NCI-H1417 treated with DMSO at 0.1 percent for 48 hours (cell line): ENCODE data around the gene PAK5.

Experiments used
- DNase-seq: peaks from one replicate; lab custom pipeline; 2025; lab: John Stamatoyannopoulos, UW

PAK5 gene

DNA sequence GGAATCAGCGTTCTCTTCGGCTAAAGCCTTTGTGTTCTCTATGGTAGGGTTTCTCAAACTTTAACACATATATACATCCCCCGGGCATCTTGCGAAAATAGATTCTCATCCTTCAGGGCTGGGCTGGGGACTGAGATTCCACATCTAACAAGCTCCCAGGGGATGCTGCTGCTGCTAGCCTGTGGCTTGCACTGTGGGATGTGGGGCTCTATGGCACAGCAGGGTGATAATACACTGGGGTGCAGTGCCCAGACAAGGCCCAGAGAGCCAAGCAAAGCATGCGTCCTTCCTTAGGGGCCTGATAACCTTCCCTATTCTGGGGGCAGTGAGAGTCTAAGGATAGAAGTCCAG, 222.4 kb downstream of the PAK5 start:
- no peak for DNase-seq

GRCh38 chr20:9615766-9616454, 223.0 kb downstream of the PAK5 start:
- no peak for DNase-seq

DNA sequence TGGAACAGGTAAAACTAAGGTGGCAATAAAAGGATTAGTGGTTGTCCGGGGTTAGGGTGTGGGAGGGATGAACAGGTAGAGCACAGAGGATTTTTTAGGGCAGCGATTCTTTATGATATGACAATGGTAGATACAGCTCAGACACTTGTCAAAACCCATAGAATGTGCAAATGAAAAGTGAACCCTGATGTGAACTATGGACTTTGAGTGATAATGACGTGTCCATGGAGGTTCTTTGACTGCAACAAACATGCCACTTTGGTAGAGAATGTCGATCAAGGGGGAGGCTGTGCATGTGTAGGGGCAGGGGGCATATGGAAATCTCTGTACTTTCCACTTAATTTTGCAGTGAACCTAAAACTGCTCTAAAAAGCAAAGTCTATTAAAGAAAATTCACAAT, 223.8 kb downstream of the PAK5 start:
- DNase-seq, result no peak

- no peak for DNase-seq
These were observed 225.0 kb downstream of the PAK5 start for GRCh38 chr20:9613871-9614270.

DNA sequence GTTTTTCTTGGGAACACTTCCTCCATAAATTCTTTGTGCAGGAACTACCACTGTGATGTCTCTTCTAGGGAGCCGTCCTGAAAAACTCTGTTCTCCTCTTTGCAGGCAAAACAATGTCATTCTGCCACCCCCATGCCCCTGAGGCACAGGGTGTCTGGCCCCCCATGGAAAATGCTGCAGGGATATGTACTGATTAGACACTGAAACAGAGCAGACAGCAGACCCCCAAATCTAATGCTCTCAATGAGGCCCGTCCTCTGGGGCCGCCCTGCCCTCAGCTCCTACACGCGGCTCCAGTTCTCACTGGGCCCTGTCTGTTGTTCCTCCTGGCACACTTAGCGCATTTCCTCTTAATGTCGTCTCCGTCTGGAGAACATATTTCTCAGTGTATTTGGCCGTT, 227.0 kb downstream of the PAK5 start:
- no peak for DNase-seq

DNA sequence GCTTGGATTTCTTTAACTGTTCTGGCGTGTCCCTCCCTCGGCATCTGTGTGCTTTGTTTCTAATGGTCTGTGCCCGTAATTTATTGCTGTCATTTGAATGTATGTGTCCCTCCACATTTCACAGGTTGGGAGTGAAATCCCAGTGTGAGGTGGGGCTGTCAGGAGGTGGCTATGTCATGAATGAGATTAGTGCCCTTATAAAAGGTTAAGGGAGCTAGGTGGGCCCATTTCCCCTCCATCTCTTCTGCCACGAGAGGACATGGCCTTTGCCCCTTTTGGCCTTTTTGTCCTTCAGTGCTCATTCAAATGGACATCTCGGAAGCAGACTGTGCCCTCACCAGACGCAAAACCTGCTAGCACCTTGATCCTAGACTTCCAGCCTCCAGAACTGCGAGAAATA, 228.2 kb downstream of the PAK5 start:
- no peak for DNase-seq

- DNase-seq, result peak; percentile 63
These were observed 228.9 kb downstream of the PAK5 start for GRCh38 chr20:9609887-9610502.

DNA sequence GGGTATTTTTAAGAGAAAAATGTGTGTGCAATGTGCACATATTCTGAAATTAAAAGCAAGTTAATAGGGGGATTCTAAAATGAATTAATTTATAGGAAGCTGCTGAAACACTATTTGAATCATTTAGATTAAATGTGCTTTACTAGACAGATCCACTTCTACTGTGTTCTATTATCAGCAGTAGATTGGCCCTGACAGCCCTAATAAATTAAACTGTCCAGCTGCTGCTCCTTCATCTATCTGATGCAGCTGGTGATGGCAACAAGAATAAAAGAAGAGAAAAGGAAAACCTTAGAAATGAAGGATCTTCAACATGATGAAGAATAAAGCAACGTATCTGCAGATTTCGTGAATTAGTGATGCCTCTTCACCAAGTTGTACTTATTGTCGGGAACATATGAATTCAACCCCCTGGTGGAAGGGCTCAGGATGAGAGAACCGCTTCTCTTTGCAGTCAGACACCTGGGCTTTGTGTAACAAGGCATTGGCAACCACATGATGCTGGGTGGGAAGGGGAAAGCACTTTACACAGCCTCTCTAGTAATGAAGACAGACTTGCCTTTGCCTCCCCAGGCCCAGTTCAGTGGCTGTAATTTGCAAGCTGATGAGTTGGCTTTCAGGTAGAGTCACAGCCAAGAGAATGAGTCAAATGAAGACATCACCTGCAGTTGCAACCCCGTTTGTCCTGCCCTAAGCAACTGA, 230.1 kb downstream of the PAK5 start:
- DNase-seq, result no peak

DNA sequence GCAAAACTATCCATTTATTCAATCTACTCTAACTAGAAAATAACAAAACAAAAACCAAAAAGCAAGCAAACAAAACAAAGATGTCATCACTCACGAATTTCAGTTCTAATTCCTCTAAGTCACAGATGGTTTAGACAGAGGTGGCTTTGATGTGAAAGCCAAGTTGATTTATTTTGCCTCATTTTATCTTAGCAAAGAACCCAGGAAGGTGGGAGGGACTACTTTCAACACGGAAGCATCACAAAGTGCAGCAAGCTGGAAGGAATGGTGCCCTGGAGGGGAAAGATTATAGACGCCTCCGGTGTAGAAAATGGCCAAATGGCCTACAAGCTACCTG, 236.1 kb downstream of the PAK5 start:
- no peak for DNase-seq

GRCh38 chr20:9600562-9600961, 238.3 kb downstream of the PAK5 start:
- DNase-seq, result no peak

- DNase-seq, result no peak
These were observed 241.3 kb downstream of the PAK5 start for GRCh38 chr20:9597547-9597946.

GRCh38 chr20:9595763-9596162, 243.1 kb downstream of the PAK5 start:
- no peak for DNase-seq

DNA sequence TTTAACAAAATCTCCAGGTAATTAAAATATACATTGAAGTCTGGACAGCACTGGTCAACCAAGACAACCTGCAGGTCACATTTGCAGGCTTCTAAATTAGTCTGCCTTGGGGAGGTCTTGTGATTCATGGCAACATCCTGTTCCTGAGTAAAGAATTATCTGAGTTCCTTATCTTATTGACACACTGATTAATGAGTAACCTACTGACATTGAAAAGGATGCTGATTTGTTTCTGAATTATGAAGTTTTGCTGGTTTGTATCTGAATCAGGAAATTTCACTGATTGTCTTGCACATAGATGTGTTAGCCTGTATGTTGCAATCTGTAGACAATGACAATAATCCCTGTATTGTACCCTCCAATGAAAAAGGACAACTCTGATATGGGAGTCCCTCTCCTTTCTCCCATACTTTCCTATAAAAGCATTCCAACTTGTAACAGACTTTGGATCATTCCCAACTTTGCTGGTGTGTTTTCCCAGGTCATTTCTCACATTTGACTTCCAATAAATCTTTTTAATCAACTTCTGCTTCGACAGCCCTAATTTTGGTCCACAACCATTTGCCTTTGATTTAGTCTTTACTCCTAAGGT, 244.5 kb downstream of the PAK5 start:
- no peak for DNase-seq

DNA sequence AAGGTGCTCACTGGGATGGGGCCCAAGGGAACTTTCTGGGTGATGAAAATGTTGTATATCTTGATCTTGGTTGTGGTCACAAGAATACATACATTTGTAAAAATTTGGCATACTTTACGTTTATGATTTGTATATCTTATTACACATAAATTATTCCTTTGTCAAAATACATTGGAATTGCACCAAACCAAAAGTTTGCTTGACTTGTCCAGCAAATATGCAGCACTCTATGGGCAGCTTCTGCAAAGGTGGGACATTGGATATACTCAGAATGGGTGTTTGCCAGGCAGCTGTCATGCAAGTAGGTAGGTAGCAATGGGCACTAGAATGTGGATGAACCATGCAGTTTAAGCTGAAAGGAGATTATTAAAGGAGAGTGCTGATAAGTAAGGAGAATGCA, 246.5 kb downstream of the PAK5 start:
- no peak for DNase-seq

GRCh38 chr20:9591080-9591479, 247.8 kb downstream of the PAK5 start:
- DNase-seq, result no peak

- no peak for DNase-seq
These were observed 248.7 kb downstream of the PAK5 start for GRCh38 chr20:9590189-9590588.

DNA sequence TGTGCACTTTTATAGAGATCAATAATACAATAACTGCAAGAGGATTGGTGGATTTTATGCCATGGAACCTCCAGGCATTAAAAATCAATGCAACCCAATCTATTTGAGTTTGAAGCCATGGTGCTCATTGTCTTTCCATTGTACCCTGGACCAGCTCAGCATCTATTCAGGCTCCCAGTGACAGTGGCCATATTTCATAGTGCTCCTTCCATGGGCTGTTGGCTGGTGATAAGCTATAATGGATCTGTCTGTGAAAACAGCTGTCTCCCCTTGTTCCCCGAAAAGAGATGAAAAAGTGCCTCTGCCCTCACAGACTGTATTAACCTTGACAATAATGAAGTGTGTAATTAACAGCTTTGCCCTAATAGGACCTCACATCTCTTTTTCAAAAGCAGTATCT, 250.2 kb downstream of the PAK5 start:
- no peak for DNase-seq

DNA sequence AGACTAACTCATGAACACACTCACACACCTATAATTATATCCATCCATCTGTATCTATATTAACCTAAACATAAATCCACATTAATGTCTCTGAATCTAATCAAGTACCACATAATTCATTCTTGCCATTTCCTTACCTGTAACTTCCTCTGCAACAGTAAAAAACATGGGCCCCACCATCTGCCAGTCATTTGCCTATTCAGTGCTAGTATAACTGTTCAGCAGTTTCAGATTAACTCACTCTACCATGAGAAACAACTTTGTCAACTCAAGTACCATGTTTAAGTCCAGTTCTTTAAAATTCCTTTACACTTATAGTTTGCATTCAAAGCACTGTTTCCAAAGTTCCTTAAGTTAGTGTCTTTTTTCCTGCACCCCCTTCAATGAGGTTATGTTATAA, 255.7 kb downstream of the PAK5 start:
- peak; percentile 73 for DNase-seq

GRCh38 chr20:9582137-9582536, 256.7 kb downstream of the PAK5 start:
- DNase-seq, result no peak

- peak; percentile 56 for DNase-seq
These were observed 257.4 kb downstream of the PAK5 start for GRCh38 chr20:9581509-9581908.

GRCh38 chr20:9578594-9578993, 260.3 kb downstream of the PAK5 start:
- no peak for DNase-seq

- DNase-seq, result no peak
These were observed 261.5 kb downstream of the PAK5 start for GRCh38 chr20:9577397-9577796.

DNA sequence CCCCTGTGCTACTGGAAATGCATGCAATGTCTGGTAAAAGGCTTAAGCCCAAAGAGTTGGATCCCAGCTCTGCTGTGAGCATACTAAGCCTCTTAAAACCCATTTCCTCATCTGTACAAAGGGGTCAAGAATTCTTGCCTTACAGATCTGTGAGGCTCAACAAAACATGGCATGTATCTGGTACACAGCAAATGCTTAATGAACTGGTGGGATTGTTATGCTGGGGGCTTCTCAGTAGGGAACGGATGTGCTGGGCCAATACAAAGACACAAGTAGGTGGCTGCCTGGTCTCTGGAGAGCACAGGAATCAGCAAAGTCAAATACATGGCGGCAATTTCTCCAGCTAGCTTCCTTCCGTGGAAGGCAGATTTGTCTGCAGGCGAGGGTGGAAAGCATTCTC, 262.2 kb downstream of the PAK5 start:
- no peak for DNase-seq
